K562 (cell line): ENCODE results near the gene ST8SIA2. TPM values are rescaled to one million over a fixed set of nuclear protein-coding genes. Genes with fewer than 3 reads are reported as not detected.

Source experiments
- ATAC-seq: fragments of 200-7000 bp; cut with Tn5 transposase; 3 replicates; pipeline ENCODE4 v1.9.1; 2020; ENCODE audit warnings: moderate library complexity
- BruUV-seq: library from RNA; stranded (reverse); fragments of 400-500 nt; replicated peaks from 2 replicates; lab custom pipeline; 2021; lab: Mats Ljungman, UMichigan
- CTCF ChIA-PET: fragments of 300-600 bp; formaldehyde crosslinking; extraction: SDS; loops from one replicate; lab custom pipeline; 2021; ENCODE audit warnings: low intra/inter-chr PET ratio; lab: Yijun Ruan, JAX
- POLR2A ChIA-PET: fragments of 300-600, 350-650 bp; sonication (Branson Sonifier 250); formaldehyde crosslinking; extraction: SDS; loops from one replicate; lab custom pipeline; 2021; ENCODE audit warnings: antibody characterized with exemption, inconsistent platforms; lab: Yijun Ruan, JAX
- DNase-seq, 4 experiments: peaks; one replicate each; pipeline versions ENCODE4 v3.0.0 to v3.0.0-alpha.2; 2011 to 2018; ENCODE audit warnings: low spot score in 3 of 4, mixed read lengths in 3 of 4; ENCODE audit errors: extremely low read depth in 1 of 4
- FAIRE-seq: peaks from 2 replicates; lab custom pipeline; 2011; peaks lifted over from hg19 to GRCh38; lab: Jason Lieb, UNC
- H2AFZ ChIP-seq: 2 replicates; pipeline ENCODE4 v1.6.0; 2011; ENCODE audit warnings: low read depth, low read length, control low read depth, inconsistent platforms
- H3K27ac ChIP-seq: fragments of 200-600 bp; 3 replicates; pipeline ENCODE4 v1.8.0; 2011; ENCODE audit warnings: low read depth, mild to moderate bottlenecking, control low read depth, inconsistent platforms, low read length, moderate library complexity, mixed read lengths; ENCODE audit errors: extremely low read depth
- H3K27me3 ChIP-seq, 2 experiments: fragments of 300-600 bp in 1 of 2; 2 replicates in 1 of 2; 3 replicates in 1 of 2; pipeline versions ENCODE4 v1.6.0 to v1.8.0; 2011; ENCODE audit warnings: inconsistent platforms in 2 of 2, low read length in 2 of 2, mild to moderate bottlenecking in 1 of 2, mixed read lengths in 1 of 2, moderate library complexity in 1 of 2; ENCODE audit not compliant: control insufficient read depth in 2 of 2, insufficient read depth in 2 of 2
- H3K36me3 ChIP-seq: fragments of 300-600 bp; 3 replicates; pipeline ENCODE4 v1.8.0; 2011; ENCODE audit warnings: mild to moderate bottlenecking, low read length, inconsistent platforms; ENCODE audit not compliant: control insufficient read depth, insufficient read depth
- H3K4me1 ChIP-seq, 2 experiments: fragments of 200-600 bp in 1 of 2; replicated peaks in 1 of 2; 2 replicates in 1 of 2; 3 replicates in 1 of 2; pipeline versions ENCODE4 v1.5.1 to v1.8.0; 2011; ENCODE audit warnings: inconsistent platforms in 2 of 2, low read length in 2 of 2, mild to moderate bottlenecking in 1 of 2, mixed read lengths in 1 of 2, moderate library complexity in 1 of 2; ENCODE audit not compliant: control insufficient read depth in 2 of 2, insufficient read depth in 2 of 2
- H3K4me2 ChIP-seq: 2 replicates; pipeline ENCODE4 v1.6.1; 2011; ENCODE audit warnings: low read length, control low read depth, inconsistent platforms, mixed read lengths; ENCODE audit not compliant: insufficient read depth
- H3K4me3 ChIP-seq: fragments of 200-600 bp; sonication (generic), shearing (Covaris generic); 2 replicates; pipeline ENCODE4 v1.5.1; 2016; ENCODE audit warnings: control low read depth, inconsistent platforms
- H3K79me2 ChIP-seq: fragments of 200-600 bp; 3 replicates; pipeline ENCODE4 v1.8.0; 2011; ENCODE audit warnings: low read length, inconsistent platforms; ENCODE audit not compliant: control insufficient read depth, insufficient read depth
- H3K9ac ChIP-seq, 2 experiments: 2 replicates each; pipeline versions ENCODE4 v1.6.0 to v1.6.1; 2011; ENCODE audit warnings: low read depth in 2 of 2, low read length in 2 of 2, control low read depth in 1 of 2, inconsistent platforms in 1 of 2, mild to moderate bottlenecking in 1 of 2, mixed read lengths in 1 of 2; ENCODE audit not compliant: insufficient read depth in 1 of 2
- H3K9me1 ChIP-seq: one replicate; pipeline ENCODE4 v1.6.0; 2011; ENCODE audit warnings: inconsistent platforms, mild to moderate bottlenecking, low read length, moderate library complexity; ENCODE audit not compliant: control insufficient read depth, insufficient read depth
- H3K9me3 ChIP-seq: replicated peaks from 2 replicates; pipeline ENCODE4 v1.5.1; 2011; ENCODE audit warnings: low read depth, low read length, inconsistent platforms; ENCODE audit not compliant: control insufficient read depth, insufficient read depth
- H4K20me1 ChIP-seq: replicated peaks from 2 replicates; pipeline ENCODE4 v1.6.1; 2011; ENCODE audit warnings: low read length, inconsistent platforms, mixed read lengths; ENCODE audit not compliant: control insufficient read depth, insufficient read depth
- MAFG ChIP-seq: fragments of 450-650 bp; conservative IDR thresholded peaks from 2 replicates; pipeline ENCODE4 v1.6.1; 2016; ENCODE audit warnings: missing genetic modification characterization, missing compliant biosample characterization
- WGBS: fragments of 100-300 bp; shearing (Covaris generic); methylation state at CpG from one replicate; pipeline ENCODE4 v1.1.6; 2016; ENCODE audit warnings: low coverage, mixed read lengths; ENCODE audit not compliant: insufficient coverage; ENCODE audit errors: missing lambda C conversion rate; 5-methylcytosine and 5-hydroxymethylcytosine counted together
- in situ Hi-C: fragments of 300-500 bp; cut with MboI; formaldehyde crosslinking; loops from 4 replicates; pipeline ENCODE4 v1.15.0; 2018; ENCODE audit warnings: inconsistent platforms, mixed read lengths
- intact Hi-C: fragments of 100-400 bp; cut with micrococcal nuclease; formaldehyde crosslinking; loops from 2 replicates; pipeline ENCODE4 v1.14.2; 2022
- polyA plus RNA-seq, 8 experiments: library from polyadenylated mRNA; depleted of rRNA in 4 of 8; stranded (reverse) in 5 of 8; unstranded in 3 of 8; fragments of >200 nt; fragmentation: Nextera tagmentation in 2 of 8; fragmentation: Illumina TruSeq in 1 of 8; extraction: Ambion mirVana in 2 of 8; extraction: Trizol in 1 of 8; gene quantifications; 2 replicates each; pipeline versions ENCODE4 v1.2.1 to v1.2.3, GENCODE V29; 2011 to 2014; ENCODE audit warnings: inconsistent platforms in 1 of 8, missing spikeins in 1 of 8
- total RNA-seq, 7 experiments: library from RNA; depleted of rRNA in 6 of 7; stranded (reverse); fragments of >200 nt in 6 of 7; fragmentation: Illumina TruSeq in 2 of 7; extraction: Trizol in 2 of 7; gene quantifications; 2 replicates each; pipeline versions ENCODE4 v1.2.1 to v1.2.3, GENCODE V29; 2011 to 2021; ENCODE audit warnings: low replicate concordance in 1 of 7
- TF ChIP-seq, protein P1 (sequence below): sonication (generic); formaldehyde crosslinking; IDR thresholded peaks from 2 replicates; pipeline ENCODE4 v1.8.1; 2023; ENCODE audit warnings: mild to moderate bottlenecking, missing genetic modification reagents

Gene ST8SIA2
- total and polyA plus RNA-seq, 9 of the 15 experiments (the other 6 are each of a cell fraction or from before 2014, with no cell fraction given), result not detected

DNA sequence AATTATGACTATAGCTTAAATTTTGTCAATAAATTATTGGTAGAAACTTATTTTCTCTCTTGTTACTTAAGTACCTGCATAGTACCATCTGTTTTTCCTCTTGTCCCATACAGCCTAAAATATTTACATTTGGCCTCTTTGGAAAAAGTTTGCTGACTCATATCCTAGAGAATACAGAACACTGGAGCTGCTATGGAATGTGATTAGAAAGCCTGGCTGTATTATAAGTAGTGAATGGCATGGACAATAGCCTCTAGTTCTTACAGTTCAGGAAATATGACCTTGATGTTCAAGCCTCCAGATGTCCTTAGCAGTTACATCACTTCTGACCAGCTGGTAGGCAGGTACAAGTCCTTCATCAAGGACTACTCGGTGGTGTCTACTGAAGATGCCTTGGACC is 28.3 kb downstream of the ST8SIA2 start:
- ATAC-seq (no peak), FAIRE-seq (no peak), DNase-seq (no peak)
- H3K4me2 ChIP-seq, result no peak overlapping the region
- no peaks in the 10 kb centered on the region for H3K9me1 ChIP-seq
- peaks cover 6 to 35% of the 10 kb centered on the region in 2 experiments; a peak in 4 of 5 replicates for H3K27me3 ChIP-seq
- H3K9me3 ChIP-seq, result no peaks in the 10 kb centered on the region
- no peak overlapping the region for H2AFZ ChIP-seq
- ChIA-PET POLR2A (interaction anchor here (0.6 to 0.9 kb wide), 2 partner anchors 11 to 365 kb away, joined by 3 read pairs; no protein-coding TSS in a partner anchor), CTCF (no interaction called here)
- in situ Hi-C loops, result no loop called here
- intact Hi-C loops, result no loop called here
- H3K4me1 ChIP-seq, result no peaks in the 10 kb centered on the region
- no peaks in the 10 kb centered on the region for H3K36me3 ChIP-seq
- no peak overlapping the region for H3K4me3 ChIP-seq
- TF ChIP-seq, protein P1, sequence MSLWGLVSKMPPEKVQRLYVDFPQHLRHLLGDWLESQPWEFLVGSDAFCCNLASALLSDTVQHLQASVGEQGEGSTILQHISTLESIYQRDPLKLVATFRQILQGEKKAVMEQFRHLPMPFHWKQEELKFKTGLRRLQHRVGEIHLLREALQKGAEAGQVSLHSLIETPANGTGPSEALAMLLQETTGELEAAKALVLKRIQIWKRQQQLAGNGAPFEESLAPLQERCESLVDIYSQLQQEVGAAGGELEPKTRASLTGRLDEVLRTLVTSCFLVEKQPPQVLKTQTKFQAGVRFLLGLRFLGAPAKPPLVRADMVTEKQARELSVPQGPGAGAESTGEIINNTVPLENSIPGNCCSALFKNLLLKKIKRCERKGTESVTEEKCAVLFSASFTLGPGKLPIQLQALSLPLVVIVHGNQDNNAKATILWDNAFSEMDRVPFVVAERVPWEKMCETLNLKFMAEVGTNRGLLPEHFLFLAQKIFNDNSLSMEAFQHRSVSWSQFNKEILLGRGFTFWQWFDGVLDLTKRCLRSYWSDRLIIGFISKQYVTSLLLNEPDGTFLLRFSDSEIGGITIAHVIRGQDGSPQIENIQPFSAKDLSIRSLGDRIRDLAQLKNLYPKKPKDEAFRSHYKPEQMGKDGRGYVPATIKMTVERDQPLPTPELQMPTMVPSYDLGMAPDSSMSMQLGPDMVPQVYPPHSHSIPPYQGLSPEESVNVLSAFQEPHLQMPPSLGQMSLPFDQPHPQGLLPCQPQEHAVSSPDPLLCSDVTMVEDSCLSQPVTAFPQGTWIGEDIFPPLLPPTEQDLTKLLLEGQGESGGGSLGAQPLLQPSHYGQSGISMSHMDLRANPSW (CRISPR knock-in tag), result no peak
- TF ChIP-seq MAFG, result peak; percentile 34; the same call in 1 of the 2 replicates
- TF ChIP-seq, all 486 proteins: peak for 1
- H3K9ac ChIP-seq, result no peak overlapping the region
- H3K27ac ChIP-seq, result no peak overlapping the region
- 0% methylated on average over 1 of the region's 1 CpG for WGBS
- BruUV-seq, result no TSS peak
- H4K20me1 ChIP-seq, result no peaks in the 10 kb centered on the region; the same call in 1 of the 2 replicates
- no peaks in the 10 kb centered on the region for H3K79me2 ChIP-seq
